Muscle layer of duodenum (tissue), 2 donors: ENCODE results near the gene SIX1.
A peak's percentile ranks its signal among the peaks of the same experiment; 100 is the strongest.

Experiments used
- H3K27ac ChIP-seq: one replicate; pipeline ENCODE4 v1.7.0; 2013; ENCODE audit warnings: mild to moderate bottlenecking, low read length
- H3K27me3 ChIP-seq: one replicate; pipeline ENCODE4 v1.7.0; 2013; ENCODE audit warnings: low read depth, mild to moderate bottlenecking, control low read depth, low read length
- H3K36me3 ChIP-seq, 2 donors: one replicate each; pipeline ENCODE4 v1.7.0; 2013; ENCODE audit warnings: low read length in 2 of 2, control low read depth in 1 of 2, mild to moderate bottlenecking in 1 of 2; ENCODE audit not compliant: insufficient read depth in 2 of 2, control insufficient read depth in 1 of 2
- H3K4me1 ChIP-seq, 2 donors: one replicate each; pipeline ENCODE4 v1.7.0; 2013; ENCODE audit warnings: low read length in 2 of 2, mild to moderate bottlenecking in 2 of 2, control low read depth in 1 of 2, moderate library complexity in 1 of 2; ENCODE audit not compliant: insufficient read depth in 2 of 2, control insufficient read depth in 1 of 2
- H3K4me3 ChIP-seq, 2 donors: one replicate each; pipeline ENCODE4 v1.7.0; 2013; ENCODE audit warnings: low read length in 2 of 2, low read depth in 1 of 2, mild to moderate bottlenecking in 1 of 2
- H3K9me3 ChIP-seq, 2 donors: one replicate each; pipeline ENCODE4 v1.7.0; 2013; ENCODE audit warnings: low read length in 2 of 2, control low read depth in 1 of 2, mild to moderate bottlenecking in 1 of 2; ENCODE audit not compliant: control insufficient read depth in 1 of 2
- donor health status: healthy.

Gene SIX1

DNA sequence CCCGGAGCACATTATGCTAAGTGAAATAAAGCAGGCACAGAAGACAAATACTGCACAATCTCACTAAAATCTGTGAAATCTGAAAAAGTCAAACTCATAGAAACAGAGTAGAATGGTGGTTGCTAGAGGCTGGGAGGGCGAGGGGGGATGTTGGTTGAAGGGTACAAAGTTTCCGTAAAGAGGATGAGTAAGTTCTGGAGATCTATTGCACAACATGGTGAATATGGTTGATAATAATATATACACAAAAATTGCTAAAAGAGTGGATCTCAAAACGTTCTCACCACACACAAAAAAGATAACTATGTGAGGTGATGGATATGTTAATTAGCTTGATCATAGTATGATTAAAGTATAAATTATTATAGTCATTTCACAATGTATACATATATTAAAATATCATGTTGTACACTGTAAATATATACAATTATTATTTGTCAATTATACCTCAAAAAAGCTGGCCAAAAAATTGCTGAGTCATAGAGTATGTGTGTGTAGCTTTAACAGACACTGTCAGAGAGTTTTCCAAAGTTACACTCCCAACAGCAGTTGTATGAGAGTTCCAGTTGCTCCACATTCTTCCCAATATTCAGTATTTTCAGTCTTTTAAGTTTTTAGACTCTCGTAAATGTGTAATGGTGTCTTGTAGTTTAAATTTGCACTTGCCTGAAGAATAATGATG, 19.3 kb upstream of the SIX1 start:
- Histone ChIP-seq H3K4me3 (no peak overlapping the region), H3K9me3 (peaks cover 0 to 3% of the 10 kb centered on the region in 2 donors), H3K27me3 (no peaks in the 10 kb centered on the region), H3K36me3 (no peaks in the 10 kb centered on the region), H3K4me1 (no peaks in the 10 kb centered on the region), H3K27ac (no peak overlapping the region)

DNA sequence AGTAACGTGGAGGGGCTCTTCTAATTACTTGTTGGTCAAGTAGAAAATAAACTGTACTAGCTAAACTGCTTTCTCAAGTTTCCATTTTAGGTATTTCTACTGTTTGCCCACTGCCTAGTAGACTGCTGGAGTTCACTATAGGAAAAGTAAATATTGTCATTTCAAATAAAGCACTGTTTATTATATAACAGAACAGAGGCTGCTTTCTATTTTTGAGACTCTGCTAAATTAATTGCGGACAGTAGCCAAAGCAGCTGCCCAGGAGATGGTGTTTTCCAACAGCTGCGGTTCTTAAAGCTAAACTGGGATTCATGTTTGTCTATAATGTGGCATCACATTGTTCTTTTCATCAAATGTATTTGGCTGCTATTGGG, 15.9 kb upstream of the SIX1 start:
- Histone ChIP-seq H3K27ac (no peak overlapping the region), H3K4me3 (no peak overlapping the region), H3K4me1 (no peaks in the 10 kb centered on the region), H3K27me3 (no peaks in the 10 kb centered on the region), H3K9me3 (peaks cover 0 to 3% of the 10 kb centered on the region in 2 donors), H3K36me3 (no peaks in the 10 kb centered on the region)

DNA sequence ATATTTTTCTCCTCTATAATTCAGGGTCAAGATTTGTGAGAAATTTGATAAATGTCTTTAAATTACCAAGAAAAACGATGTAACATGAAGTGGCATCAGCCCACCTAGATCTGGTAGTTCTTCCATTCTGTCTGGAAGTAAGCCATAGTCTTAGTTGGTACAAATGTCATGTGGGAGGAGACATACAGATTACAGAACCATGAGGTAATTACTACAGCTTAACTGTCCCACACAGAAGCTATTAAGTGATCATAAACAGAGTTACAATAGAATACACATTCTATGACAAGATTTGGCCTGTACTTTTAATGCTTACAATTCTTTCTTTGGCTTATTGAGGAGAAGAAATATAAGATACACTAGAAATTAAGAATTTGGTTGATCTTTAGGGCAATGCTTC, 13.7 kb upstream of the SIX1 start:
- Histone ChIP-seq H3K27ac (no peak overlapping the region), H3K4me3 (no peak overlapping the region), H3K9me3 (no peaks in the 10 kb centered on the region), H3K36me3 (no peaks in the 10 kb centered on the region), H3K4me1 (peaks cover 0 to under 1% of the 10 kb centered on the region in 2 donors), H3K27me3 (peaks cover 10% of the 10 kb centered on the region)

DNA sequence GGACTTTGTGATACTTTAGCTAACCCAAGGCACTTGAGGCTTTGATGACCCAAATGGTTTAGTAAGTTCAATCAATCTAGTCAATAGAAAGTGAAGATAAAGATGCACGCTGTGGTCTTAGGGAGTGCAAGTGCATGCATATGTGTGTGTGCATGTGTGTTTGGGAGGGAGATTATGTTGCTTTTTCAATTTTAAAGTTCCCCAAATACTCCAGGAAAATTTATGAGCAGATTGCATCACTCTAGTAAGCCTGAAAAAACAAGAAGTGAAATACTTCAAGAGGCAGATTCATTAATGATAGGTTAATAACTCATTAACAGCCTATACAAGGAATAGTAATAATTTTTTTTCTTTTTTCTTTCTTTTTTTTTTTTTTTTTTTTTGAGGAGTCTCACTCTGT, 12.4 kb upstream of the SIX1 start:
- H3K27me3 ChIP-seq, result peaks cover 17% of the 10 kb centered on the region
- H3K4me3 ChIP-seq, result no peak overlapping the region
- H3K36me3 ChIP-seq, result no peaks in the 10 kb centered on the region
- H3K9me3 ChIP-seq, result no peaks in the 10 kb centered on the region
- H3K4me1 ChIP-seq, result peaks cover 5 to 12% of the 10 kb centered on the region in 2 donors
- no peak overlapping the region for H3K27ac ChIP-seq

DNA sequence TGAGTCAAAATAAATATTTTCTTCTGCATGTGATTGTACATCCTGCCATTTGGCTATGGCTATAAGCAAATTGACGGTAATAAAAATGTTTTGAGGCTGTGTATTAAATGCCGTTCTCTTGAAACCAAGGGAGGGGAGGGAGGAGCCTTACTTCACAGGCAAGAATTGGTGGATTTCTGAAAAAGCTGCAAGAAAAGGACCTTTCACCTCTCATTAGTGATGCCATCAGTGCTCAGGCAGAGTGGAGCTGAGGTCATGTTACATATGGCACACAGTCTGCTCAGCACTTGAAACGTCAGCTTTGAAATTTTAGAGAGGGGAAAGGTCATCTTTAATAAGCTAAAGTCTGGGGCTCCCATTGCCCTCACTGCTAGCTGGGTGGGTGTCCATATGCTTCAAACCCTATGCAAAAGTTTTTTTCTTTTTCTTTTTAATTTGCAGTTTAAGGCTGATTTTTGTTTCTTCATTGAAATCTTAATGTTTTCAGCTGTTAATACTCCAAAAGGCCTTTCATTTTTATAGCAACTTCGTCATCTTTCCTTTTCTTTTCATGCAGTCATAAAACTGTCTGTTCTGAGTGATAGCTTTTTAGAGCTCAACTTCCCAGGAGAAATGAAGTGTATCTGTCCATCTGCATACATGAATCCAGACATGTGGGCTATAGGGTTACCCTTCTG, 9.8 kb upstream of the SIX1 start:
- Histone ChIP-seq H3K36me3 (no peaks in the 10 kb centered on the region), H3K4me1 (peaks cover 5 to 15% of the 10 kb centered on the region in 2 donors), H3K27me3 (peaks cover 35% of the 10 kb centered on the region), H3K9me3 (no peaks in the 10 kb centered on the region), H3K27ac (no peak overlapping the region), H3K4me3 (no peak overlapping the region)

DNA sequence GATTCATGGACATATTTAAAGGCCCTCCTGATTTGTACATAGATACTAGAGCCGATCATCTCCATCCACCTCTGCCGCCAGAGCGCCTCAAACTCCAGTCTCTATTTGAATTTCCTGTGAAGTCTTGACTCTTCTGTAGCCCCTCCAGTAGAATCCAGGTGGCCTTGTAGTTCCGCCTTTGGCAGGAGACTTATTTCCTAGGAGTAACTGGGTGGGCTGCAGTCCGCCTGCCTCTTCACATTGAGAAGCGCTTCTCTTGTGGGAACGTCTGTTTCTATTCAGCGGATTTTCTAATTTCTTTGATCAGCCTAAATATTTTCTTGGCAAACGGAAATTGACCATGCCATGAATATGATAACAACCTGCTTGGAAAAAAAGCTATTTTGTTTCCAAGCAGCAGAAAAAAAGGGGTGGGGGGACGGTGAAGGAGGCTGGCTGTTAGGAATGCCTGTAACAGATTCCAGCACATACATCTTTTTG, 9.0 kb upstream of the SIX1 start:
- H3K4me3 ChIP-seq, result peak overlapping the region; percentile 73 to 82
- H3K9me3 ChIP-seq, result no peaks in the 10 kb centered on the region
- no peak overlapping the region for H3K27ac ChIP-seq
- H3K36me3 ChIP-seq, result no peaks in the 10 kb centered on the region
- H3K27me3 ChIP-seq, result peaks cover 42% of the 10 kb centered on the region
- H3K4me1 ChIP-seq, result peaks cover 5 to 15% of the 10 kb centered on the region in 2 donors

DNA sequence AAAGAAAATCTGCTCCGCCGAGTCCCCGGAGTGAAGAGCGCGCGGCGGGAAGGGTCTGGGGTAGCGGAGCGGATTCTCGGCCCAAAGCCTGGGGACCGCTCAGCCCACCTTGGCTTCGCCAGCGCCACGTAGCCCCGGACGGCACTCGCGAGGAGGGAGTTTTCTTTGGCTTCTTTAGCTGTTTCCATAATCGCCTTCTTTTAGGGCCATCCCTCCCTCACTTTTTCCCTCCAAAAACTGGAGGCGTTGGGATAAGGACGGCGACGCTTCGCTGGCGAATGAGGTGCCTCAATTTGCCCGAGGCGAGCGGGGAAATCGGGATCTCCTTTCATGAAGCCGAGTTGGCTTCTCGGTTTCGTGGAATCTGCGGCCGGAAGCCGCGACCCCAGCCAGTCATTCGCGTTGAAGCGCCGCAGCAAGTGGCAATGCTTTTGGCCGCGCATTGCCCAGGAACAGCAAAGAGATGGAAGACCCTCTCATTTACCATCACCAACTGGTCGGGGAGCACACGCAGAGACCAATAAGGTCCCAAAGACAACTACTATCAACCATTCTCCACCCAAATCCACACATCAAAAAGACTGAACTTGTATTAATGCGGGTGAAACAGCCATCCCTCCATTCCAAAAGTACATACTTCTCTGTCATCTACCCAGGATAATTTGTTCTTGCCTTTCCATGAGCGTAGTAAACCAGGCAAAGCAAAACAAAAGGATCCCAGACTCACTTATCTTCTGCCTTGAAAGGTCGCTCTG, 8.4 kb upstream of the SIX1 start:
- H3K36me3 ChIP-seq, result no peaks in the 10 kb centered on the region
- H3K27ac ChIP-seq, result no peak overlapping the region
- H3K9me3 ChIP-seq, result no peaks in the 10 kb centered on the region
- peaks cover 48% of the 10 kb centered on the region for H3K27me3 ChIP-seq
- peaks cover 5 to 21% of the 10 kb centered on the region in 2 donors for H3K4me1 ChIP-seq
- peak overlapping the region; percentile 73 to 82 for H3K4me3 ChIP-seq

DNA sequence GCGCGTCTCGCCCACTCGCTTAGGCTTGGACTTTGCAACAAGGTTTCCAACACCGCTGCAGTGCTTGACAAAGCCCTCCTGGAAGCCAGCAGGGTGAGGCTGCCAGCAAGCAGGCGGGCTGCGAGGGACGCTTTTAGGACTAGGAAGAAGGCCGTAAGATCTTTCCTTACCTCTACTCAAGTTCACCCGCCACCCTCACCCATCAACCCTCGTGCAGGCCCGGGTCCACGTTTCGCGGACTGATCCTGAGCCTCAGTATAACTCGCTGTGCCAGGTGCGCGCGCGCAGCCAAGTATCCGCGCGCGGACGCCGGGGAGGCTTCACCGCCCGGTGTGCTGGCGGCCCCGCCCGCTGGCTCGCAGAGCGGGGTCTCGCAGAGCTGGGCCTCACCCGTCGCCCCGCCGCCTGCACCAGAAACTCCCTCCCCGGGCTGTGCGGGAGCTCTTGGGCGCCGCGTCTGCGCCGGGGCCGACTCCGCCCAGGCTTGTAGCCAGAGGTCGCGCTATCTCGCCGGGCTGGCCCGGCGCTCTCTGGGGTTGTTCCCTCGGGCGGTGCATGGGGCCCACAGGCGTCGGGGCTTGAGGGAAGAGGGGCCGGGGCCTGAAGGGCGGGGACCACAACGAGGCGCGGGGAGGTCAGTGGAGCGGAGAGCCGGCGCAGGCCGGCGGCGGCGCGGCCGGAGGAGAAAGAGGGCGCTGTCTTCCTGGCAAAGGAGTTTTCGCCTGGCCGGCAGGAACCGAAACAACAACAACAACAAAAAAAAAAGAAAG, 7.6 kb upstream of the SIX1 start:
- Histone ChIP-seq H3K4me1 (peaks cover 5 to 27% of the 10 kb centered on the region in 2 donors), H3K27me3 (peaks cover 55% of the 10 kb centered on the region), H3K36me3 (no peaks in the 10 kb centered on the region), H3K4me3 (peak overlapping the region; percentile 73 to 82), H3K27ac (no peak overlapping the region), H3K9me3 (no peaks in the 10 kb centered on the region)

DNA sequence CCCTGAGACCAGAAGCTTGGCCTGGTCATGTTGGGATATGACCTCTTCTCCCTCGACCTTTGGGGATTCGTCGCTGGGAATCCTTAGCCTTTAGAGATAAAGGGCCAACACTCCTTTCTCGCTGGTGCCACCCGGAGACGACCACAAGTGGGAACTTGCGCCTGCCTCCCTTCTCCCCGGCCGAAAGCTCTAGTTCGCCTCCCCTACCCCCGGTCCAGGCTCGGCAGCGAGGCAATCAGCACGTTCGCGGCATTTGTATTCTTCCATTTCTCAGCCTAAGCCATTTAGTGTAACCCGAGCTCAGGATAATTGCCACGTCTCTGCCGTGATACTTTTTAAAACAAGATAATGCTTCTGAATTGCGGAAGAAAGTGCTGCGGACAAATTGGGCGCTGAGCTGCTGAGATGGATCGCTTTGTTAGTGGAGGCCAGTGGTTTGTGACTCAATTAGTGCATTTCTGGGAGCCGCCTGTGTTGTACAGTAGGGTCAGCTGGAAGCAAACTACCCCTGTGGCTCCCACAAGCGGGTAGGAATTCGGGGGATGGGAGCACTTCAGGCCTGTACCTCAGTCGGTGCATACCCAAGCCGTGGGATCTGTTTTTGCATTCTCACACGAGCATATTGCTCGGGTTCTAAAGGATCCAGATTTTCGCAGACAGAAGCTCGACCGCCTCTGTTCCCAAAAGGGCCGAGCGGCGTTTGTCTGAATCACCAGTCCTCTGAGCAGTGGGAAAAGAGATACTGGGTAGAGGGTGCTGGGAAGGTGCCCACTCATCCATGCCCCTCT, 6.8 kb upstream of the SIX1 start:
- Histone ChIP-seq H3K36me3 (no peaks in the 10 kb centered on the region), H3K4me3 (peak overlapping the region; percentile 73 to 82), H3K27ac (no peak overlapping the region), H3K27me3 (peaks cover 63% of the 10 kb centered on the region), H3K9me3 (no peaks in the 10 kb centered on the region), H3K4me1 (peaks cover 5 to 28% of the 10 kb centered on the region in 2 donors)

DNA sequence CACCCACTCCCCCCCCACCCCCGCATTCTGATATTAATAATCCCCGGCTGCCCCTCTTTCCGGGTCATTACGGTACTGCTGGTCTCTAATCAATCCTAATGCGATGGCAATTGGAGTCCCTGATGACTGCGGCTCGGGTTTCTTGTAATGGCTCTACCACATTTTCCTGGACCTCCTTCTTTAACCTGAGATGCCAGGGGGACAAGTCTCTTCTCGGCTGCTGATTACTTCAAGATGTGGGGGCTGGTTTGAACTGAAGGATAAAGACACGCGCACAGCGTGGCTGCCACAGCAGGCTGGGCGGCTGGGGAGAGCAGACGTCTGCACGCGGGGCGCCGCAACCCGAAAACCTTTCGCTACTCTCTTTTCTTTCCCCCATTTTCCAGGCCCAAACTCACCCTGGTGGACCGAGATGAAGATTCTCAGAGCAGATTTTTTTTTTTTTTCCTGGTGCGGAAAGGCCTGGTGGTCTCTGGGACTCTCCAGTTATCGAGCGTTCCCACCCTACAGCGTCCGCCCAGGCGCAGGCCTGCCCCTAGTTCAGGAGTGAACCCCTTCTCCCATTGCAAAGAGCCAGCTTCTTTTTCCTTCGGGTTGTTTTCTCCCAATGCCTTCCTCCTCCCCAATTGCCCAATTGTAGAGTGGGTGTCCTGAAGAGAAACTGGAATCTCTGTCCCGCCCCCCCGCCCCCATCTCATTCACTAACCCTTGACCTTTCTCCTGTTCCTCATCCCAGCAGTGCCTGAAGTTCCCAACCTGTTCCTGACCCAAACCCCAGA, 6.0 kb upstream of the SIX1 start:
- Histone ChIP-seq H3K4me1 (peaks cover 5 to 29% of the 10 kb centered on the region in 2 donors), H3K36me3 (no peaks in the 10 kb centered on the region), H3K9me3 (no peaks in the 10 kb centered on the region), H3K27ac (no peak overlapping the region), H3K27me3 (peaks cover 70% of the 10 kb centered on the region), H3K4me3 (no peak overlapping the region)
